Measurements from ENCODE around the gene MYO18A. TPM values are rescaled to one million over a fixed set of nuclear protein-coding genes. Genes with fewer than 3 reads are reported as not detected.

MYO18A gene
- total and polyA plus RNA-seq, 2 of the 4 experiments (the other 2 are of a cell fraction): 22.4 to 39.1 TPM

DNA sequence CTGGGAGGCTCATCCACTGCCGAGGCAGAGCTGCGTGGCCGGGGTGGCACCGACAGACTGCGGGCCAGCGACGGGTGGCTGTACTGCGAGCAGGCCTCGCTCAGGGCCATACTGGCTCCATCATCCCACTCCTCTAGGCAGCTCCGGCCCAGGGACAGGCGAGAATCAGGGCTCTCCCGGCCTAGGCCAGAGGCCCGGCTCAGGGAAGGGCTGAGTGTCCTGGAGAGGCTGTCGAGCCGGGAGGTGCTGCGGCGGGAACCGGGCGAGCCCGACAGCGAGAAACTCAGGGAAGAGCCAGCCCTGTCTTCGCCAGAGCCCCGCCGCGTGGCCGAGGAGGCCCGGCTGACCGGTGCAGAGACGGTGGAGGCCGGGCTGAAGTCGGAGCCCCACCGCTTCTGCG, 99.9 kb downstream of the MYO18A start:
- no peak overlapping the region for H4K91ac ChIP-seq (ENCODE audit: insufficient read depth, low read depth, low read length)
- dilution Hi-C loops (cut with HindIII; ENCODE audit: low sequenced_read_pairs, unreplicated experiment): no loop called here
- no peaks in the 10 kb centered on the region for H3K27me3 ChIP-seq (ENCODE audit: control insufficient read depth, insufficient read depth, low read length)
- no peak overlapping the region for H3K23ac ChIP-seq (ENCODE audit: low read depth, low read length)
- H3K36me3 ChIP-seq (ENCODE audit: control insufficient read depth, insufficient read depth, low read length): peaks cover 43% of the 10 kb centered on the region
- intact Hi-C loops (cut with micrococcal nuclease): no loop called here
- no peak overlapping the region for H3K14ac ChIP-seq (replicated peaks; ENCODE audit: low read depth, low read length)
- no peak overlapping the region for H2AK5ac ChIP-seq (ENCODE audit: low read depth, low read length)
- TF ChIP-seq MAZ (IDR thresholded peaks at IDR 0.05; ENCODE audit: borderline replicate concordance, low read depth, low read length): no peak
- no peak for TF ChIP-seq RAD21 (IDR thresholded peaks at IDR 0.05; ENCODE audit: low read length)
- no peak for TF ChIP-seq MAFK (IDR thresholded peaks at IDR 0.05; ENCODE audit: low read depth, low read length)
- H2BK5ac ChIP-seq (ENCODE audit: low read depth, low read length, poor library complexity, severe bottlenecking): no peak overlapping the region
- no peaks in the 10 kb centered on the region; the same call in 1 of the 2 replicates for H4K20me1 ChIP-seq (ENCODE audit: insufficient read depth, low read length)
- H4K5ac ChIP-seq (ENCODE audit: low read depth, low read length): no peak overlapping the region
- ChIA-PET CTCF (no interaction called here), POLR2A (ENCODE audit: unreplicated experiment) (no interaction called here)
- H3K4ac ChIP-seq (ENCODE audit: low read depth, low read length): no peak overlapping the region
- H3K4me2 ChIP-seq (ENCODE audit: low read depth, low read length): no peak overlapping the region
- H2AK9ac ChIP-seq (replicated peaks; ENCODE audit: low read depth, low read length, poor library complexity): no peak overlapping the region
- no peak overlapping the region for H3K4me3 ChIP-seq (ENCODE audit: insufficient read depth, low read depth, low read length)
- ATAC-seq (ENCODE audit: low read depth) (no peak), DNase-seq (no peak)
- no peak overlapping the region for H3K27ac ChIP-seq (ENCODE audit: insufficient read depth, low read length)
- no peaks in the 10 kb centered on the region; the same call in 1 of the 2 replicates for H3K4me1 ChIP-seq (ENCODE audit: control insufficient read depth, insufficient read depth, low read length)
- no TSS peak for BruUV-seq (replicated peaks)
- peaks cover 6% of the 10 kb centered on the region; the same call in 1 of the 2 replicates for H3K9me1 ChIP-seq (ENCODE audit: insufficient read depth, low read length)
- in situ Hi-C loops (cut with MboI; ENCODE audit: low sequenced_read_pairs): no loop called here
- H3K79me1 ChIP-seq (ENCODE audit: low read depth in 1 of 2, low read length in 2 of 2): no peaks in the 10 kb centered on the region
- no peak overlapping the region for H2BK15ac ChIP-seq (ENCODE audit: low read depth, low read length)
- no peak overlapping the region for H2BK20ac ChIP-seq (ENCODE audit: low read depth, low read length)
- 97% methylated on average over 6 of the region's 33 CpGs; no CpG with 5 or more reads in 1 of the 2 experiments for WGBS, 2 experiments (ENCODE audit: extremely low coverage in 2 of 2, insufficient read length in 1 of 2)
- H3K9me3 ChIP-seq (ENCODE audit: control insufficient read depth, insufficient read depth, low read length): no peaks in the 10 kb centered on the region
- no peak overlapping the region for H2AFZ ChIP-seq (replicated peaks; ENCODE audit: low read length, poor library complexity)
- H4K8ac ChIP-seq (ENCODE audit: low read depth in 2 of 2, low read length in 2 of 2): no peak overlapping the region
- H3K9ac ChIP-seq (ENCODE audit: low read depth, low read length): no peak overlapping the region
- no peak overlapping the region for H3K56ac ChIP-seq (ENCODE audit: extremely low read depth, insufficient read depth, low read length)
- H3K18ac ChIP-seq (ENCODE audit: low read depth, low read length): no peak overlapping the region
- H2BK120ac ChIP-seq (ENCODE audit: low read depth, low read length): no peak overlapping the region

Data from IMR-90 (cell line).